Skin of body (tissue), 2 donors: ENCODE results near the gene ZP4. TPM values are rescaled to one million over a fixed set of nuclear protein-coding genes. Genes with fewer than 3 reads are reported as not detected.
"Not testable (repeated sequence)": the region's sequence is repeated elsewhere in the genome, so short reads cannot be mapped to it uniquely, and the experiment has no call there.

Experiments used
- DNase-seq: peaks from one replicate; lab custom pipeline; 2025; lab: John Stamatoyannopoulos, UW
- total RNA-seq: library from RNA; depleted of rRNA; stranded (reverse); fragments of >200 nt; gene quantifications from one replicate; pipeline ENCODE4 v1.2.3, GENCODE V29; 2014

ZP4 gene
- total RNA-seq, 1 donor from 2014 or later = 0.10 TPM

DNA sequence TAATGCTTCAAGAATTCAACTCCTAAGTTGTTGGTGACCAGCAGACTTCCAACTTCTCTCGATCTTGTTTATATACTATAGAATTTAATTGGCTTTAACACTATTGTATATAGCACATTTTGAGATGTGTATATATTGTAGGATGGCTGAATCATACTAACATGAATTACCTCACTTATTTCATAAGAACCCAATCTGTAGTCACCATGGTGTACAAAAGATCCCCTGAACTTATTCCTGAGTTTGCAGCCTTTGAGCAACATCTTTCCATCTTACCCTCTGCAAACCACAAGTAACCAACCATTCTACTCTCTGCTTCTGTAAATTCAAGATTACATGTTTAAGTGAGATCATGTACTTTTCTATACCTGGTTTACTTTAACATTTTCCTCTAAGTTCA, 12.3 kb downstream of the ZP4 start:
- DNase-seq = no peak

DNA sequence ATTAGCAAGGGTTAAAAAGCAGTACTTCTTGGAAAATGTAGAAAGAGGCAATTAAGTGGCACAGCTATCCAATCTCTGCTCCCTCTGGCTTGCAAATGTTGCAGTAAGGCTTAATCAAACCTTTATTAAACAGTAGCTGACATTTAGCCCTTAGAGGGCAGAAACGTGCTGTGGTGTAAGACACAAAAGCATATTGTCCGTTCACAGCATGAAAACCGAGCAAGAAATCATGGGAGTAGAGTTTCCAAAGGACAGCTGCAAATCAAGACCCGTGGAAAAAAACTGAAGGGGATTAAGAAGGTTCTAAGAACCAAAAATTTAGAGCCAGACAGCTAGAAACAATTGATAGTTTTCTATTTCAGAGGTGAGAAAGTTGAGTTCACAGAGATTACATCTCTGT, 13.1 kb downstream of the ZP4 start:
- no peak for DNase-seq

- DNase-seq = no peak
Measured at GRCh38 chr1:237875291-237875690, 15.4 kb downstream of the ZP4 start.

DNA sequence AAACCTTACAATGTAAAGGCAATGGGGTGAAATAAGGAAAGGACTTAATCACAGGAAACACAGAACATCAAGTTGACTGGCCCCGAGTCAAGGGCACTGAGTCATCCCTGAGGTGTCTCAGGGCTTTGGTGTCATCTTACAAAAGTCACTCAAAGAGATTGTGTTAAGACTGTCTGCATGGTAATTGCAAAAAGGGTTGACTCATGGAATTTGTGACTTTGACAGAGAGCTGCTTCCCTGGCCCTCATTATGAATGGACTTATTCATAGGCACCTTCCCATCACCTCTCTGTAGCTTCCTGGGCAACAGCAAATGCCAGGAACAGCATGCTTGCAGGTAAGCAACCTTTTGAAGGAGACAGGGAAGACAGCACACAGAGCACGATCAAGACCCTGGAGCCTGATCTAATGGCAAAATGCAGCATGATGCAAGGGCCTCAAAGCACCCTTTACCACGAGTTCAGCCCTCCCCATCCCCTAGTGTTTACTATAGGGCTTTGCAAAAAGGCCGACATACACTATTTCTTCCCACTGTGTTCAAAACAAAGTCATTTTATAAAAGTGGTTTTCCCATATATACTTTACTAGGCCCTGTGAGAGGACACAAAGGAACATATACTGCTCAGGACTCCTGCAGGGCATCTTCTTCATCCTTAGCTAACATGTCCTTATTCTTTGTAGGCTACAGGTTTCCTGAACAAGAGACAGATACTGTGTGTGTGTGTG, 17.1 kb downstream of the ZP4 start:
- DNase-seq = no peak

DNA sequence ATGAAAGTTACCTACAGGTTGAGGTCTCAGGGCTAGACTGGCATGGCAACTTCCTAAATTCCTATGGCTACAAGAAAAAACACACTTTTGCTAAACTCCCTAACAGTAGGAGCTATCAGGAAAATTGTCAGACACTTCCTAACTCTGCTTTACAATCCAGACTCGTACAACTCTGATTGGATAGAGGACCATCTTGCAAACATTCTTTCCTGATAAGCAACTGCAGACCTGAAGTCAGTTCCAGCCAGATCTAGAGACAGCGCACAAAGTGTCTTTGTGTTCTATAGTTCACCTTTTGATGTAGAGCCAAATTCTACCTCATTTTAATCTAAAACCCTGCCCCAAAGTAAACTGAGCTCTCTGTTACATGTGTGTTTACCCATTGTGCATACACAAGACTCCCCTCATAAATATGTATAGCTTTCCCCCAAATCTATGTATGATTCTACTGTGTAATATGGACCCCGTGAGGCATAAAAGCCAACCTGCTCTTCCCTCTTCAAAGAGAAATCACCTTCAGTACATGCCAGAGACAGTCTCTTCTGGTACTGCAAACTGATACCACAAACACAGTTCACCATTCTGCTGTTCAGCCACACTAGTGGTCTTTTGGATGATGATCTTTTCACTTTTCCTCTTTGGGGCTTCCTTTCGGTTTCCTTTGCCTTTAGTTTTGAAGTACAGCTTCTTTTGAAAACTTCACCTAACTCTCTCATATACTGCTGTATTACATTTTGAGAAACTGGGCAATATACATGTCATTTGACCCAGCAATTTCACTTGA, 21.7 kb downstream of the ZP4 start:
- no peak for DNase-seq

DNA sequence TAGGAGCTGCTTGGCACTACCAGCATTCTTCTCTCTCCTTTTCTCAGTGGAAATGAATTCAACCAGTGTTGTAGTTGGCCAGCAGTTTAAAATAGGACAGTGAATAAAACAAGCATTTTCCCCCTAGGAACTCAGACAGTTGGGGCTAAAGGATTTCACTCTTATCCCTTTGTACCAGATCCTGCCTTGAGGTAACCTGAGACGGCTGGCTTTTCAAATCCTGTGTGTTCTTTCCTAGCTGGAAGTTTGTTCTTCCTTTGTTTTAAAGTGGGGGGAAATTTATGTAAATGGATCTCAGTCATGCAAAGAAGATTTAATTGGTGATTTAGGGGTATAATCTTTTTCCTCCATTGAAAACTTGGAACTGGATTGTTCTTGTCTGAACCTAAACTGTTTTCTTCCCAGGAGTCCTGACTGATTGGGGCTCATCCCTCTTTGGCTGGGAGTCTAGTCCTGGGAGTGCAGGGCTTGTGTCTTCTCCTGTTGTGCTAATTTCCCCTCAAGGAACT, 23.3 kb downstream of the ZP4 start:
- DNase-seq = no peak

DNA sequence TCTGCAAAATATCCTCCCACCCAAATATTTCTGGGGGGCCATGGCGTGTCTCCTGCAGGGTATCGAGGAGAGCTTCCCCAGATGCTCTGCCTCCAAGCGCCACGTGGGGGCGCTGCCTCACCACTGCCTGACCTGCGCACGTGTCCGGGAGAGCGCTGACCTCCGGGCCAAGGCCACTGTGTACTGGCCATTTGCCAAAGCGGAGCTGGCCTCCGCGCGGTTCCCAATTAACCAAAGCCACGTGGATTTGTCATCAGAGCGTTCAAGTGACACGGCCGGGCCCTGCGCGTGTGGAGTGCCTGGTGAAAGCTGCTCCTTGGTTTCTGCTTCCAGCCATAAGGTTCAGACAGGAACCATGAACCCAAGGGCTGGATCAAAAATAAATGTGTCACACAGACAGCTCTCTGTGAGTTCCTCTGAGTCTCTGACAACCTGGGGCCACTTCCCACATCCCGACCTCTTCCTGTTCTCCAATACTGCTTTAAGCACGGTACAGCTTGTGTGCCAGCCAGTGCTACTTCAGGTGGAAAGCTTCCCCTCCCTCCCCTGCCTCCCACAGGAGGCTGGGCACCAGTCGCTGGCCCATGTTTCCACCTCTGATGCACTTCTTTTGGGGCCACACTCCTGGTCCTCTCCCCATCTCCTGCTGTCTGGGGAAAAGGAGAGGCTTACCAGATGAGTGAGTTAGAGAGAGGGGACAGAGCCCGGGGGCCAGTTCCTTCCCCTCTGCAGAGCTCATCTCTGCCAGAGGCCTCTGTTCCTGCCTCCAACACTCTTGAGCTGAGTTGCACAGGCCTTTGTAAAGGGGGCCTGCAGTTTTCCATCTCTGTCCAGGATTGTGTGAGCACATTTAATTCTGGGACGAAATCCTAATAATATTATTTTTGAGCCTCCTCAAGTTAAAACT, 26.1 kb downstream of the ZP4 start:
- no peak for DNase-seq

DNA sequence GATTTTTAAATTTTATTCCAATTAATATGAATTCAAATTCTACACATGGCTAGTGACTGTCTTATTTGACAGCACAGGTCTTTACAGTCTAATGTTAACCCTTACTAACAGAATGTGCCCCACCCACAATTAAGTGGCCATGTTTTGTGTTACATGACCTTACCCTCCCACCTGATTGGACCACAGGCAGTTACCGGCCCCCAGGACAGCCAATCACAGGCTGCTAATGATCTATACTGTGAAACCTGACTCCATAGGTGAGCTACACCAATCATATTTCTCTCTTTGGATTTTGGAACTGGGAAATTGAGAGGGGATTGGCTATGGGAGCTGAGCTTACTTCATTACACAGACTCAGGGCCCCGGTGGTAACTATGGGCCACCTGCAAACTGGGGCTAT, 27.5 kb downstream of the ZP4 start:
- no peak for DNase-seq

DNA sequence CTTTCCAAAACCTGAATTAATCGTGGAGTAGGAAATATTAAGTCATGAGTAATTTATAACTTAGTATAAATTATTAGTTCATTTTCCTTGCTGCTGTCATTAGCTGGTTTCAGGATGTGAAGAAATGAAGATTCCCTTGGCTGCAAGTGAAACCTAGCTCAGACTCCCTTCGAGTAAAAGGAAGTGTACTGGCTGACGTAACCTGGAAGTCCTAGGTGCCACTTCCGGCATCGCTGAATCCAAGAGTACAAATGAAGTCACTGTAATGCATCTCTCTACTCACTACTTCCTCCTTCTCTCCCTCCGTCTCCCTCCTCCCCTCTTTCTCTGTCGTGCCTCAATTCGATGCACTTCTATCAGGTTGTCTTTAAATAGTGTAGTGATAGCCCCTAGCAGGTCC, 28.8 kb downstream of the ZP4 start:
- no peak for DNase-seq

- DNase-seq = no peak
Measured at GRCh38 chr1:237858992-237859391, 31.7 kb downstream of the ZP4 start.

- no peak for DNase-seq
Measured at GRCh38 chr1:237857455-237857854, 33.3 kb downstream of the ZP4 start.

- DNase-seq = no peak
Measured at GRCh38 chr1:237852342-237852741, 38.4 kb downstream of the ZP4 start.

DNA sequence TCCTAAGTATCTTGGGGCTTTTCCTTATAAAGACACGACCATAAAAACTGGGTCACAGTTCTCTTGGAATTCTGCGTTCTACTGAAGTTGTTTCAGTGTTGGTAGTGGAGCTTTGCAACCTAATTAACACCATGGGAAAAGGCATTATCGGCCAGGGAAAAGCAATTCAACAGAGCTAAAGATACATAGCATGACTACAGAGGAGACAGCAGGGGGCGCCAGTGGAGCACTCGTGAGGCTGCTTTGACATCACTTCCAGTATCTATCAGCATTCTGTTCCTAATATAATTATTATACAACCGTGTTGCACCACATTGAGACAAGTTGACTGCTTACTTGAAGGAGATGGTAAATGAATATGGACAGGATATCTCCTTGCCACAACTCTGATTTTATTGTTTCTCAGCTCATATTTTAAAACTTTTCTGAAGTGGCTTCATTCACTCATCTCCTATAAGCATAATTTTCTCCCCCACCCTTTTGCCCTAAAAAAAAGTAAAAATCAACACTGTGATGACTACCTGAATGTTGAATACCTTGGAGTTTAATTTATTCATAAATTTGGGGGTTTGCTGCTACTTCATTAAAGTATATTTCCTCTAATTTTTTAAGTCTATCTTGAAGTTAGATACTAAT, 39.4 kb downstream of the ZP4 start:
- DNase-seq = no peak

DNA sequence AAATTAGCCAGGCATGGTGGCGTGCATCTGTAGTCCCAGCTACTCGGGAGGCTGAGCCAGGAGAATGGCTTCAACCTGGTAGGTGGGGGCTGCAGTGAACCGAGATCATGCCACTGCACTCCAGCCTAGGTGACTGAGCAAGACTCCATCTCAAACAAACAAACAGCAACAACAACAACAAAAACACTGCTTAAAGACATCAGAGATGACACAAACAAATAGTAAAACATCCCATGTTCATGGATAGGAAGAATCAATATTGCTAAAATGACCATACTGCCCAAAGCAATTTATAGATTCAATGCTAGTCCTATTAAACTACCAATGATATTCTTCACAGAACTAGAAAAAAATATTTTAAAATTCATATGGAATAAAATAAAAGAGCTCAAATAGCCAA, 47.2 kb downstream of the ZP4 start:
- not testable (repeated sequence) for DNase-seq

DNA sequence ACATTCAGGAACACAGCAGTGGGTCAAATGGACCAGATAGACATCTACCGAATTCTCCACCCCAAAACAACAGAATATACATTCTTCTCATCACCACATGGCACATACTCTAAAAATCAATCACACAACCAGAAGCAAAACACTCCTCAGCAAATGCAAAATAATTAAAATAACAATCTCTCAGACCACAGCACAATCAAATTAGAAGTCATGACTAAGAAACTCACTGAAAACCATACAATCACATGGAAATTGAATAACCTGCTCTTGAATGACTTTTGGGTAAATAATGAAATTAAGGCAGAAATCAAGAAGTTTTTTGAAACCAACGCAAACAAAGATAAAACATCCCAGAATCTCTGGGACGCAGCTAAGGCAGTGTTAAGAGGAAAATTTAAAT, 49.2 kb downstream of the ZP4 start:
- DNase-seq = no peak

GRCh38 chr1:237838904-237839534, 51.7 kb downstream of the ZP4 start:
- DNase-seq = no peak

DNA sequence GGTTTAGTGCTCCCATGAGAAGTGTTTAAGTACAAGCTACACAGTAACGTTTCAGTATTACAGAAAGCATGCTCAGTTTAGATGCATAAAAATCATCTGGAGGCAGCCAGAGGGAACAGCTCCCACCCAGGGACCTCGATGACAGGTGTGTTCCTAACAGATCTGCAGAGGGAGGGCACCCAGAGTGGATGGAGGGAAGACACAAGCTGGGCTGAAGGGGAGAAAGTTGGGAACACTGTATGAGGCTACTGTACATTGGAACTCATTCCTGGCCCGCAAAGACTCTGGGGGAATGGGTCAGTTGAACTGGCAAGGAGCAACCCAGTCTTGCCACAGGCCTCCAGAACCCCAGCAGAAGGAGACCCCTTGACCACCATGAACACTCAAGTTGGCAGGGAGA, 52.4 kb downstream of the ZP4 start:
- DNase-seq = no peak

- no peak for DNase-seq
Measured at GRCh38 chr1:237834461-237834860, 56.3 kb downstream of the ZP4 start.

DNA sequence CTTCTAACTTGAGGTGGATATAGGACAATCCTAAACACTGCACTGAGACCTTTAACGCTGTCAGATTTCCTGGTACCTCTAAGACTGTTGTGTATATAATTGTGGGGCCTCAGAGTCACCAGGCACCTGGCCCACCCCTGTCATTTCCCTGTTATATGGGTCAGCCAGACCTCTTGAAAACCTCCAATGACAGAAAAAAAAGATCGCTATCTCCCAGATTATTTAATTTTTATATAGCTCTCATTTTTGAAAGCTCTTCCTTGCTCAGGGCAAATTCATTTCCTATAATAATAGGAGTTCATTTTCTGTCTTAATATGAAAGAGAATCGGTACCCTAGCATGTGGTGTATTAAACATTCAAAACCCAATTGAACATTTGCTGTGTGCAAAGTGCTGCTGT, 56.7 kb downstream of the ZP4 start:
- DNase-seq = no peak

GRCh38 chr1:237832858-237833257, 57.9 kb downstream of the ZP4 start:
- DNase-seq = no peak
